HFF-Myc (cell line): ENCODE data around the gene ZNF17.

Source experiments
- DNase-seq: peaks from one replicate; pipeline ENCODE4 v3.0.0-alpha.2; 2011; ENCODE audit warnings: low read depth; ENCODE audit errors: extremely low read depth
- H3K4me3 ChIP-seq: replicated peaks from 2 replicates; pipeline ENCODE4 v1.5.1; 2011; ENCODE audit warnings: low read depth, mild to moderate bottlenecking, control low read depth, low read length
- TF ChIP-seq, protein P1 (sequence below): IDR thresholded peaks from 2 replicates; pipeline ENCODE4 v1.5.1; 2012; ENCODE audit warnings: mild to moderate bottlenecking, low read depth, low read length, control low read depth; ENCODE audit errors: missing control alignments

Gene ZNF17

DNA sequence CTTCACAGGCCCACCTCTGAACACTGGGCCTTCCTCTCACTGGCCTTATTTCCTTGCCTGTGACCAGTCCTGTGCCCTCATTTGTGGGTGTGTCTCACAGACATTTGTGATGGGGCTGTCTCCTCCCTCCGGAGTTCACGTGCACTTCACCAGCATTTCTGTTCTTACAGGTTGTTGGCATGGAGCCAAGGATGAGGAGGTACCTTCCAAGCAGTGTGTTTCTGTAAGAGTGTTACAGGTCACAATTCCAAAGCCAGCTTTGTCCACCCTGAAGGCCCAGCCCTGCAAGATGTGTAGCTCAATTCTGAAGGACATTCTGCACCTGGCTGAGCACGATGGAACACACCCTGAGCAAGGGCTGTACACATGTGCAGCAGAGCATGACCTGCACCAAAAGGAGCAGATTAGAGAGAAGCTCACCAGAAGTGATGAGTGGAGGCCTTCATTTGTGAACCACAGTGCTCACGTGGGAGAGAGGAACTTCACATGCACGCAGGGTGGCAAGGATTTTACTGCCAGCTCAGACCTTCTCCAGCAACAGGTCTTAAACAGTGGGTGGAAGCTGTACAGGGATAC lies 32.2 kb downstream of the ZNF17 start:
- no peak overlapping the region for H3K4me3 ChIP-seq
- DNase-seq: no peak
- TF ChIP-seq, protein P1, sequence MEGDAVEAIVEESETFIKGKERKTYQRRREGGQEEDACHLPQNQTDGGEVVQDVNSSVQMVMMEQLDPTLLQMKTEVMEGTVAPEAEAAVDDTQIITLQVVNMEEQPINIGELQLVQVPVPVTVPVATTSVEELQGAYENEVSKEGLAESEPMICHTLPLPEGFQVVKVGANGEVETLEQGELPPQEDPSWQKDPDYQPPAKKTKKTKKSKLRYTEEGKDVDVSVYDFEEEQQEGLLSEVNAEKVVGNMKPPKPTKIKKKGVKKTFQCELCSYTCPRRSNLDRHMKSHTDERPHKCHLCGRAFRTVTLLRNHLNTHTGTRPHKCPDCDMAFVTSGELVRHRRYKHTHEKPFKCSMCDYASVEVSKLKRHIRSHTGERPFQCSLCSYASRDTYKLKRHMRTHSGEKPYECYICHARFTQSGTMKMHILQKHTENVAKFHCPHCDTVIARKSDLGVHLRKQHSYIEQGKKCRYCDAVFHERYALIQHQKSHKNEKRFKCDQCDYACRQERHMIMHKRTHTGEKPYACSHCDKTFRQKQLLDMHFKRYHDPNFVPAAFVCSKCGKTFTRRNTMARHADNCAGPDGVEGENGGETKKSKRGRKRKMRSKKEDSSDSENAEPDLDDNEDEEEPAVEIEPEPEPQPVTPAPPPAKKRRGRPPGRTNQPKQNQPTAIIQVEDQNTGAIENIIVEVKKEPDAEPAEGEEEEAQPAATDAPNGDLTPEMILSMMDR: no peak

DNA sequence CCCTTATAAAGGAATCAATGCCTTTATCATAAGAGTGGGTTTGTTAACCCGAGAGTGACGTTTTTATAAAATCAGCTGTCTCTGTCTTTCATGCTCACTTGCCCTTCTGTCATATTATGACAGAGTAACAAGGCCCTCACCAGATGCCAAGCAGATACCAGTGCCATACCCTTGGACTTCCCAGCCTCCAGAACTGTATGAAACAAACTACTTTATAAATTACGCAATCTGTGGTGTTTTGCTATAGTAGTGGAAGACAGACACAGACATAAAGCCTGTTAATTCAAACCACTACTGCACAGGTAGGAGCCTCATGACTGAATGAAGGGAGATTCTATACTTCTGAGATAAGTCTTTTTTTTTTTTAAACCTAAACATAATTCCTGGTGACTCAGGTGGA lies 41.3 kb downstream of the ZNF17 start:
- TF ChIP-seq, protein P1: no peak
- H3K4me3 ChIP-seq: no peak overlapping the region

DNA sequence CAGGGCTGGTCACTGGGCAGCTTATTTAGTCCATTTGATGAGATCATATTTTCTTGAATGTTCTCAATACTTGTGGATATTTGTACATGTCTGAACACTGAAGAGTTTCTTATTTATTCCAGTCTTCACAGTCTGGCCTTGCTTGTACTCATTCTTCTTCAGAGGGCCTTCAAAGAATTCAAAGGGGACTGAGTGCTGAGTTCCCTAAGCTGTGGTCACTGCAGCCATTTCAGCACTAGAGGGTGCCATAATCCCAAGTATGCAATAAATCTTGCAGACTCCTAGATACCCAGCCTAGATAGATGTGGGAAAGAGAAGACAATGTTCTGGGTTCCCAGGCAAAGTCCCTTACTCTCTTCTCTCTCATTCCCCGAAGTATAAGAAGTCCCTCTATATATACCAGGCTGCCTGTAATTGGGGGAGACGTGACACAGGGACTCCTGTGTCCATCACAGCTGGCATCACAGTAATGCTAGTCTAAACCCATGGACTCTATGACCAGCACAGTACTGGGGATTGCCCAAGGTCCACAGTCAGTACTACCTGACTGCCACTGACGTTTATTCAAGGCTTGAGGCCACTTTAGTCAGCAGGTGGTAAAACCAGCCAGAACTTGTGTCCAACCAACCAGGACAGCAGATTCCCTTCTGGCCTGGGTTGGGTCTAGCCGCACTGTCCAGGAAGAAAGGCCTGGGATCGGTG lies 54.9 kb downstream of the ZNF17 start:
- H3K4me3 ChIP-seq: no peak overlapping the region
- TF ChIP-seq, protein P1: peak; percentile 61
- DNase-seq: no peak

More for the DNA sequence above, 41.3 kb downstream of the ZNF17 start:
- no peak for DNase-seq

DNA sequence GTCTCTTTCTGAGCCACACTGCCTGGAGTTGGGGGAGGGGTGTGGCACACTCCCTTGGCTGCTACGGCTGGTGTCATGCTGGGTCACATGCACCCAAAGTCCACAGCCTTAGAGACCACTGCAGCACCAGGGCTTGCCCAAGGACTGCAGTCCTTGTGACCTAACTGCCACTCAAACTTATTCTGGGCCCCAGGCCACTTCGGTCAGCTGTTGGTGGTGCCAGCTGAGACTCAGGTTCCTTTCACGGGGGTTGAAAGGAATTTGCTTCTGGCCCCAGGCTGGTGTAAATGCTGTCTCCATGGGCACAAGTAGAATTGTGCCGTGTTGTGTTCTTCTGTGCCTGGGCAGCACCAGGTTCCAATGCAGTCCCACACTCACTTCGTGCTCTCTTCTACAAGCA lies 55.5 kb downstream of the ZNF17 start:
- H3K4me3 ChIP-seq: no peak overlapping the region
- no peak for DNase-seq
- TF ChIP-seq, protein P1: no peak
